ENCODE data around the gene SLC38A10.

SLC38A10 gene

DNA sequence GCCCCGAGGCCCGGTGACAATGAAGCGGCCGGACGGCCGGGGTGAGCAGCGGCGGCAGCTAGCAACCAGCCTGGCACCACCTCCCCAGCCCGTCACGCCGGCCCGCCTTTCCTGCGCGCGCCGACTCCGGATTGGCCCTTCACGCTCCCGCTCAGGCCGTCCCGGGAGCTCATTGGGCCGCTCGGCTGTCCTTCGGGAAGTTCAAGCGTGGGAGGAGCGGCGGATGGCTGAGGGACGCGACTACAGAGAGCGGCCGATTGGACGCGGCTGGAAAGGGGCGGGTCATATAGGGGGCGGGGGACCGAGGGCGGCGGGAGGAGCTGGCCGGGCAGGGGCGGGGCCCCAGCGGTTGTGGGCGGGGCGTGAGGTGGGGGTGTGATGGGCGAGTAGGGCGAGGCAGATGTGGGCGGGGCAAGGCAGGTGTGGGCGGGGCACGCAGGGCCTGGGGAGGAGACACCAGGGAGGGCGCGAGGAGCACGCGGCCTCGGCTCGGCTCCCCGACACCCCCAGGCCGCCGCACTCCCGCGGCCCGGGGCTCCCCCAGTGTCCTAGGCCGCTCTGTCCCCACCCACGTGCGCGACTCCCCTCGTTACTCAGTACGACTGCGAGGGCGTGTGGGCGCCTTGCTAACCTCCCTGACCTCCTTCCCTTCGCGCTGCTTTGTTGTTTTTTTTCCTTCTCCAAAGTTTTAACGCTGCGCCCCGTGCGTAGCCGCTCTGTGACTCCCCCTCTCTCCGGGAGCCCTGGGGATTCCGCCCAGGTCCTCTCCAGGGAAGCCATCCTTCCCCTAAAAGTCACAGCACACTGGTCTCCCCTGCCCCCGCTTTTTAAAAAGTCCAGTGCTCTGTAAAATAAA lies 72.0 kb downstream of the SLC38A10 start, which contains the start of gene CEP131:
Gene CEP131, minus strand, starts transcription at position 60 of the 856 bp plus-strand sequence. CDS start 2,909 bp downstream, outside the sequence.
- peak; percentile 99 for DNase-seq

DNA sequence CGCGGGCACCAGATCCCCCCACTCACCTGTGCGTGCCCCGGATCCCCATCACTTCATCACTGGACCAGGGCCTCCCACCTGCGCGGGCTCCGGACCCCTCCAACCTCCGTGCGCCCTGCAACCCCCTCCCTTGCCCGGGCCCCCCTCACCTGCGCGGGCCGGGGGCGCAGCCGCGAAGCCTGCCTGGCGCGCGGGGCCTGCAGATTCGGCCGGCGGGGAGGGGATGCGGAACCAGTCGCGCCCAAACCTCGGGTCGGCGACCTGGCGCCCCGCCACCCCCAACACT lies 72.5 kb downstream of the SLC38A10 start:
- no peak for DNase-seq

DNA sequence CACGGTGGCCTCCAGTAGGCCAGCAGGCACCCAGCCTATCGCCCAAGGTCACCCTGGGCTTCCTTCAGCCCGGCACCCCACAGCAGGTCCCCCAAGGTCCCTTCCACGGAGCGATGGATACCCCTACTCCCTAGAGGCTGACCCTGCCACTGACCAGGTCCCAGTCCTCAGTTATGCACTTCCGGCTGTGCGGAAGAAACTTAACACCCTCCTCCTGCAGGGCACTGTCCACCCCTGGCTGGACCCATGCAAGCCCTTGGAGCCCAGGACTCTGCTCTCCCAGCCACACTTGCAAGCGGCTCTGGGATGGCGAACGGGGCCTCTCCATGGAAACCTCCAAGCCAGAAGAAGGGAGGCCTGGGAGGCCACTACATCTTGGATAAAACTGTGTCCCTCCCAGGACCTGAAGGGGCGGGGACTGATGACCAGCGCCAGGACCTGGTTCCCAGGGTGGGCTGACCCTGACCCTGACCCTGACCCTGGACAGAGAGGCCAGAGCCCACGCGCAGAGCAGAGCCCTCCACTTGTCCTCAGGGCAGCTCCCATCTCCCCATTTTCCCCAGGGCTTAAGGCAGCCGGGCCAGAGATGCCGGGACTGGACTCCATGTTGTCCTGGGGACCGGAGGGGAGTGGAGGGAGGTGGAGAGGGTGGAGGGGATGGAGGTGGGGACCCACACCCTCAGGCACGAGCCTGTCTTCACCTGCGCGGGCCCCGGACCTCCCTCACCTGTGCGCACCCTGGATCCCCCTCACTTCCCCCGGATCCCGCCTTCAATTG lies 73.1 kb downstream of the SLC38A10 start:
- no peak for DNase-seq

DNA sequence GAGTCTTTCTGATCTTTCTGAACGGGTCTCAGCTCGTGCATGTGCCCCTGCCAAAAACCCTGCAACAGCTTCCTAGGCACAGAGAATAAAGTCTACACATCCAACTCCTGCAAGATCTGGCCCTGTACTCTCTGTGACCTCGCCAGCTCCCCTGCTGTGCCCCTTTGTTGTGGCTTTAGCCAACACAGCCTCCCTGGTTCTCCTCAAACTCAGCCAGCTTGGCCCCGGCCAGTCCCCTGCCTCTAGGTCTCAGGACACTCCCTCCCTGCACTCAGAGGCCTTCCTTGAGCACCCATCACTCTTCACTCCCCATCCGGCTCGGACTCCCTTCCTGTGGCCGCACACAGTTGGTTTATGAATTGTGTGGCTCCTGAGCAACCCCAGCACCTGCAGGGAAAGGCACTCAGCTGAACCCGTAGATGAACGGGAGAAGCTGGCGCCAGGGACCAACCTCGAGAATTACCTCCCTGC lies 73.7 kb downstream of the SLC38A10 start:
- no peak for DNase-seq

DNA sequence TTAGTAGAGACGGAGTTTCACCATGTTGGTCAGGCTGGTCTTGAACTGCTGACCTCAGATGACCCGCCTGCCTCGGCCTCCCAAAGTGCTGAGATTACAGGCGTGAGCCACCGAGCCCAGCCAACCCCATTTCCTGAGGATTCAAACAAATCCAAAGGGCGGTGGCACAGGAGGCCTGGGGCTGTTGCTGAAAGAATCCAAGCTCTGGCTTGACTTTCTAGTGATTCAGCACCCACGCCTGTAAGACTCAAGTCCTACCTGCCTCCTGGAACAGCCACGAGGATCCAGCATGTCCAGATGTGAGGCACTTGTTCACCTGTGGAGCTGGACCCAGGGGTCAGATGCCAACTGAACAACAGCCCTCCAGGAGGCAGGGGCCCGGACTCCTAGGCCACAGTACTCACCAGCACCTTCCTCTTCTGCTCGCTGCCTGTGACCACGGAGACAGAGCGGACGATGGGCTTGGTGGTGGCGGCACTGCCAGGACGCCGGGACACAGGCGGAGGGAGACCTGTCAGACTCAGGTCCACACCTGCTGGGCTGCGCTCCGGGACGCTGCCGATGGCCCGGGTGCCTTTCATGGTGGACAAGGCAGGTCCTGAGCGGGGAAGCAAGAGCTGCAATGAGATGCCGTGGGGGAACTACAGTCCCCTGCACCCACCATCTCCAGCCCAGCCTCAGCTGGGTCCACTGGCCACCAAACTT lies 75.5 kb downstream of the SLC38A10 start:
- no peak for DNase-seq

DNA sequence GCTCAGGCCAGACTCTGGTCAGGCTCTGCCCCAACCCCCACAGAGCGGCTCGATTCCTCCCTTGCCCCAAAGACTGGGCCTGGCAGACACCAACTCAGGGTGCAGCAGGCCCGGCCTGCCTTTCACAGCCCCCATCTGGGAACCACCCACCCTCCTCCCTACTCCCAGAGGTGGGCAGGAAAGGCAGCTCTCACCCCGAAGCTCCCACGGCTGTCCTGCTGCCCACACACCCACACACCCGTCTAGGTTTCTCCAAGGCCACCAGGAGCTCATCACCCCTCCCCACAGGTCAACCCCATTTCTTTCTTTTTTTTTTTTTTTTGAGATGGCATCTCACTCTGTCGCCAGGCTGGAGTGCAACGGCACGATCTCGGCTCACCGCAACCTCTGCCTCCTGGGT lies 76.1 kb downstream of the SLC38A10 start:
- no peak for DNase-seq

DNA sequence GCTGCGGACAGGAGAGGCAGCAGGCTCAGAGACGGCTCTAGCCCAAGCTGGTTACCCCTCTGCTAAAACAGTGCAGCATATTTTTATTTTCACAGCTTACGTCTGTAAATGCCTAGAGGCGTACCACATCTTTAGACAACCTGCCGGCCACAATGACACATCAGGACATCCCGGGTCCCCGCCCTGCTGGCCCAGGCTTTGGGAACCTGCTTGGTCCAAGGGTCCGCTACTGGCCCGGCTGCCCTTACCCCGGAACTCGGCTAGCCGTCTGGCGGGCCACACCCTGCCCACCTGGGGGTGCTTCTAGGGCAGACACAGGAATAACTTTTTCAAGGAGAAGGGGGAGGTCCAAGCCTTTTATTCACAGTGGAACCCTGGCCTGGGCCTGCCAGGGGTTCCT lies 76.6 kb downstream of the SLC38A10 start:
- DNase-seq = no peak

DNA sequence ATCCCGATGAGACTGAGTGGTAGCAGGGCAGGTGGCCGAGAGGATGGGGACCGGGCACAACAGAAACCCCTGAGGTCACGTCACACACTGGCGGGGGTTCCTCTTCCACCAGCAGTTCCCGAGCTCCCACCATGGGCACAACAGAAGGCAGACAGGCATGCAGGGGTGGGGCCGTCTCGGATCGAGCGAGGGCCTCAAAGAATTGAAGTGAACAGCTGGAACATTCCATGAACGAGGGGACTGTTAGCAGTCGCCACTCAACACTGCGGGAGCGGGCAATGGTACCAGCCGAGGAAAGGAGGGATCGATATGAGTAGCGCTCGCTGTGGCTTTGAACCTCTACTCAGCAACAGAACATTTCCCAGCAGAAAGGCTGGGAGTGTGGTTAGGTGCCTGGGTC lies 77.6 kb downstream of the SLC38A10 start:
- no peak for DNase-seq

DNA sequence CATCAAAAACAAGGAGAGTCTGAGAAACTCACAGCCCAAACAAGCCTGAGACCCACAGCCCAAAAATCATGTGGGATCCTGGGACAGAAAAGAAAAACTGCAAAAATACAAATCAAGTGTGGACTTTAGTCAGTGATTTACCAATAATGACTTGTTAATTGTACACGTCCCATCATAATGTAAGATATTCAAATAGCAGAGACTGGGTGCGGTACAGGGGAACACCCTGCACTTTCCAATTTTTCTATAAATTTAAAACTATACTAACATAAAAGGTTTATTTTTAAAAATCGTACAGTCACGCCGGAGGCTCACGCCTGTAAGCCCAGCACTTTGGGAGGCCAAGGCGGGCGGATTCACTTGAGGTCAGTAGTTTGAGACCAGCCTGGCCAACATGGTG lies 81.1 kb downstream of the SLC38A10 start:
- no peak for DNase-seq

DNA sequence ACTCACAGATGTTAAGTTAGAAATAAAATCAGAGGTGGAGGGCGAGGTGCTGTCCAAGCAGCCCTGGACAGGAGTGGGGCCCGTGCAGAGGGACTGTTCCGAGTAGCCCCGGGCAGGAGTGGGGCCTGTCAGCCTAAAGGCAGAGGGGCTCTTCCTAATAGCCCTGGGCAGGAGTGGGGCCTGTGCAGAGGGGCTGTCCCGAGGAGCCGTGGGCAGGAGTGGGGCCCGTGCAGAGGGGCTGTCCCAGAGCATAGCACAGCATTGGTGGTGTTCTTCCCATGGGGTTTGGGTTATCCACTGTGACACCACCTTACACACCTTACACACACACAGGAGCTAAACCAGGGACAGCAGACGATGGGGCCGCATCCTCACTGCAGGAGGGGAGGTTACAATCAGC lies 82.7 kb downstream of the SLC38A10 start:
- no peak for DNase-seq

DNA sequence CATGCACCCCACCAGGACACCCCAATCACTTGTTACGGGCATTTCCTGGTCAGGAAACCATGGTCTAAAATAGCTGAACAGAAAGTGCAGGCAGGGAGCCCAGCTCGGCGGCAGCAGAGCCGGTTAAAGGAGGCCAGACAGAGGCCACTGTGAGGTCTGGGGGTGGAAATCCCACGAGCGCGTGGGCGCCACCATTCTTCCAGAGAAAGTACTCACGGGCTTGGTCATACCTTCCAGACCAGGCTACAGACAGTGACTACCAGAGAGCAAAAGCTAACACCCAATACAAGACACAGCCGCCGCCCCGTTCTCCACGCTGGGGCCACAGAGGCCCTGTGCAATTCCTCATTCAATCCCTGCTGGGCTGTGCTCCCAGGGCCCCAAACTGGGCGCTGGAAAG lies 84.2 kb downstream of the SLC38A10 start:
- DNase-seq = no peak

DNA sequence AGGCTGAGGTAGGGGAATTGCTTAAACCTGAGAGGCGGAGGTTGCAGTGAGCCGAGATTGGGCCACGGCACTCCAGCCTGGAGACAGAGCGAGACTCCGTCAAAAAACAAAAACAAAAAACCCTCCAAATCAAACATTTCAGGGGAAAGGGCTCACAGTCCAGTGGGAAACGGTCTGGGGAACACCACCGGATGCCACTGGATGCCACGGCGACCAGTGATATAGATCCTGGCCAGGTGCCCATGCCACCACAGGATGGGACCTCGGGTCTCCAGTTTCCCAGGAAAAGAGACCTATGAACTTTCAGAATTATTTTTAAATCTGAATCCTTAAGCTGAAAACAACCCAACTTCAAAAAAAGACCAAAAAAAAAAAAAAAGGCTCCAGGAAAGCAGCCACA lies 84.6 kb downstream of the SLC38A10 start:
- DNase-seq = no peak

DNA sequence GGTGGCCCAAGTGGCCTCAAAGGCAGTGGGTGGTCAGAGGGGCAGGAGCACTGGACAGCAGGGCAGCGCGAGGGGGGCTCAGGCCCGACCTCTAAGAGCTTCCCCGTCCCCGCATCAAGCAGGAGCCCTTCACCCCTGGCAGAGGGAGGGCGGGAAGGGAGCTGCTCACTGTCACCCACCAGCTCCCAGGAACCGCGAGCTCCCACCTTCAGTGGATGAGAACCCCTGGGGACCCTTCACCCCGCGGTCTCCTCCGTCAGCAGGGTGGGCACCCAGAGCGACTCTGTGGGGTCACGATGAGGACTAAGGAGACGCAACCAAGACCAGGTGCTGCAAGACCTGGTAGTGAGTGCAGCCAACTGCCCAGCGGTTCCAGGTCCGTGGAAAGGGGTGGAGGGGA lies 86.0 kb downstream of the SLC38A10 start:
- no peak for DNase-seq

DNA sequence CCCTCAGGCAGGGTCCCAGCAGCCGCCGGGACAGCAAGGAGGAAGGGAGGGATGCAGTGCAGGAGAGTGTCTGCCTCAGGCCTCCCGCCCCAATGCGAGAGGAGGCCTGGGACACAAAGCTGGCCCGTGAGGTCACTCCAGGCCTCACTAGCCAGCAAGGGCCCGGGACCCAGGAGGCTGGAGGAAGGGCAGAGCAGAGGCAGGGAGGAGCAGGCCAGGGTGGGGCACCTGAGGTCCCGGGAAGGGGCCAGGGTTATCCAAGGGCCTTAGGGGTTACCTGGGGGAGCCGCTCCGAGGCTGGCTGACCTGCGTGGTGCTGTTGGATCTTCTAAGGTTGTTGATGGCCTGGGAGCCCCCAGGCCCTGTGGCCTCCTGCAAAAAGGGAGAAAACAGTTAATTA lies 86.5 kb downstream of the SLC38A10 start:
- no peak for DNase-seq

DNA sequence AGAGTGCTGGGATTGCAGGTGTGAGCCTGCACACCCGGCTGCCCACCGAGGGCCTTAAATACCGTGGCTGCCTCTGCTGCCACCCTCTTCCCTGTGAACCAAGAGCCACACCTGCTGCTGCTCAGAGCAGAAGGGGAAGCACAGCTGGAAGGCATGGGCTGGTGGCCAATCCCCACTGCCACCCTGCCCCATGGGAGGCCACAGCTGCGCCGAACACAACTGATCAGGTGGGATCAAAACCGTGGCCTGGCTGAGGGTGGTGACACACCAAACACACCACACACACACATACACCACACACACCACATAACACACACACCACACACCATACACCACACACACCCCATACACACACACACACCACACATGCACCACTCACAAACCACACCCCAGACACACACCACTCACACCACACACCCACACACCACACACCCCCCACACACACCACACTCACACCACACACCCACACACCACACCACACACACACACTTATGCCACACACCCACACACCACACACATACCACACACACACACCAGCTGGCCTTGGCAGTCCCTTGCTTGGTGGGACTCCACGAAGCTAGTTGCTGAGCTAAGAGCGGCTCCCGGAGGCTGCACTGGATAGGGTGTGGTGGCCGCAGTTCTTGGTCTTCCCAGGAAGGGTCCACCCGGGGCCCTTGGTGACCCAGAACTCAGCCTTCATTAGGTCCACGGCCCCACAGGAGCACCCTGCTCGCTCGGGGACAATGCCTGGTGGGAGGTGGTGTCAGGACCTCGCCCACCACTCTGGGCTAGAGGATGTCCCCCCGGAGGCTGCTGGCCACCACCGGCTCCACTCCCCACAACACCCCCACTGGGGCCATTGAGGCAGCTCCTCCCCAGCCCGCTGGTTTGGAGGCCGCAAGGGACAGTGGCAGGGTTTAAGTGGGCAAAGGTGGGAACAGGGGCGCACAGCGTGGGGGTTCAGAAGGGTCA lies 87.2 kb downstream of the SLC38A10 start:
- no peak for DNase-seq

DNA sequence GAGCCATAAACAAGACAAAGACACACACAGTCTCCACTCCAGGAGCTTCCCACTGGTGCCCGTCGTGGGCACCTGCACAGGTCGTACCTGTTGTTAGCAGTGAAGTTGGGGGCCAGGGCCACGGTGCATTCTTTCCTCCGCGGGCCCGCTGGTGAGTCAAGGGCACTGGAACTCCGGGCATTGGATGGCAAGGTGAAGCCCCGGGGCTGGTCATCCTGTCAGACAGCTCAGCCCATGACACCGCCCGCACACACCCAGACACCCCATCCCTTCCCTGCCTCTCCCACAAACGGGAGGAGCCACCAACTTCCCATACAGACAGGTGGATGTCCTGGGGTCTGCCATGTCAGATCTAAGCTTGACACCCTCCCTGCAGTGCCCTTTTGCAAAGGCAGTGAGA lies 88.5 kb downstream of the SLC38A10 start:
- DNase-seq = no peak

DNA sequence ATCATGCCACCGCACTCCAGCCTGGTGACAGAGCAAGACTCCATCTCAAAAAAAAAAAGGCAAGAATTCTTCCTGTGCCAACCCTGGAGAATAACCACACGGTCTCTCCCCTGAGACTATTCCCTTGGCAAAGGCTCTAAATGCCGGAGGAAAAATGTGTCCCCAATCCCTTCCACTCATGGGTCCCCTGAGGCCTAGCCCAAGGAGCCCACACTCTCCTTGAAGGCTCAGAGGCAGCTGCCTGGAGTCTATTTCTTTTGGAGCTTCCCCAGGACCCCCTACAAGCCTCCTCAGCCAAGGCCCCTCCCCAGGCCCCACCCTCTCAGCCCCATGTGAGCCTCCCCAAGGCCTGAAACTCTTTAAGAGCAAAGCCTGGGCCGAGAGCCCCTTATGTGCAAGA lies 88.9 kb downstream of the SLC38A10 start:
- DNase-seq = no peak

DNA sequence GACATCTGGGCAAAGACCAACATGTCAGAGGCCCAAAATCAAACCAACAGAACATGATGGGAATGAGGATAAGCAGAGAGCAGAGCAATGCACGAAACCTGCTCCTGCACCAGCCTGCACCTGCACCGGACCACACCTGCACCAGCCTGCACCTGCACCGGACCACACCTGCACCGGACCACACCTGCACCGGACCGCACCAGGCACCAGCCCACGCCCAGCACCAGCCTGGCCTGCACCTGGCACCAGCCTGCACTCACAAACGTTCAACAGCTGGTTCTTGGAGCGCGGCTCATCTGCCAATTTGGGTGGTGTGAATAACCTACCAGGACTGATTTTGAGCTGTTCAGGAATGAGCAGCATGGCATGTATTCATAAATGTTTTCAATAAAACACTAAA lies 90.5 kb downstream of the SLC38A10 start:
- no peak for DNase-seq

DNA sequence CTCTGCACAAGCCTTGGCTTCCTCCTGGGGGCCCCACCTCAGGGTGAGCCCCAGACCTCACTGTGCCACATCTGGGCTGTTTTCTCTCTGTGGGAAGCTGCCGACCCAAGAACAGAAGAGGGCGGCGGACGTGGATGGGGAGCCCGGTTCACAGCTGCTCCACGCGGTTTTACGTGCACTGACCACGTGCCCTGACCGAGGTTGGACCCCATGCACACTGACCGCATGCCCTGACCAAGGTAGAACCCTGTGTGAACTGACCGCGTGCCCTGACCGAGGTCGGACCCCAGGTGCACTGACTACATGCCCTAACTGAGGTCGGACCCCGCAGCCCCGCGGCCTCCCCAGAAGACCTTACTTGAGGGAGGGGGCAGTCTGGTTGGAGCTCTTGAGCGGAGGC lies 92.0 kb downstream of the SLC38A10 start:
- DNase-seq = no peak

DNA sequence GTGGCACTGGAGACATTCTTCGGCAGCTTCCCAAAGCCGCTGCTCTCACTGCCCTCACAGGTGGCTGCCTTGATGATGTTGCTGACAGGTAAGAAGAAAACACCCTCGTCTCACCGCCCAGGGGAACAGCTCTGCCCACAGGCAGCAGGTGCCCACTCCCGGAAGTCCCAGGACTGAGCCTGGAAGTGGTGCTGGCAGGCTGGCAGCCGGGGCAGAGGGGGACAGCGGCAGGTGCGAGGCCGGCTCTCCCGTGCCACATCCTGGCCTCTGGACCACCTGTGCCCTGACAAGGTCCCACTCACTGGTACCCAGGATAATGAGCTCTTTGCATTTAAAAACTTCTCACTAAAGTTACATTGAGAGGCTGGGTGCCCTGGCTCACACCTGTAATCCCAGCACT lies 92.8 kb downstream of the SLC38A10 start:
- no peak for DNase-seq

DNA sequence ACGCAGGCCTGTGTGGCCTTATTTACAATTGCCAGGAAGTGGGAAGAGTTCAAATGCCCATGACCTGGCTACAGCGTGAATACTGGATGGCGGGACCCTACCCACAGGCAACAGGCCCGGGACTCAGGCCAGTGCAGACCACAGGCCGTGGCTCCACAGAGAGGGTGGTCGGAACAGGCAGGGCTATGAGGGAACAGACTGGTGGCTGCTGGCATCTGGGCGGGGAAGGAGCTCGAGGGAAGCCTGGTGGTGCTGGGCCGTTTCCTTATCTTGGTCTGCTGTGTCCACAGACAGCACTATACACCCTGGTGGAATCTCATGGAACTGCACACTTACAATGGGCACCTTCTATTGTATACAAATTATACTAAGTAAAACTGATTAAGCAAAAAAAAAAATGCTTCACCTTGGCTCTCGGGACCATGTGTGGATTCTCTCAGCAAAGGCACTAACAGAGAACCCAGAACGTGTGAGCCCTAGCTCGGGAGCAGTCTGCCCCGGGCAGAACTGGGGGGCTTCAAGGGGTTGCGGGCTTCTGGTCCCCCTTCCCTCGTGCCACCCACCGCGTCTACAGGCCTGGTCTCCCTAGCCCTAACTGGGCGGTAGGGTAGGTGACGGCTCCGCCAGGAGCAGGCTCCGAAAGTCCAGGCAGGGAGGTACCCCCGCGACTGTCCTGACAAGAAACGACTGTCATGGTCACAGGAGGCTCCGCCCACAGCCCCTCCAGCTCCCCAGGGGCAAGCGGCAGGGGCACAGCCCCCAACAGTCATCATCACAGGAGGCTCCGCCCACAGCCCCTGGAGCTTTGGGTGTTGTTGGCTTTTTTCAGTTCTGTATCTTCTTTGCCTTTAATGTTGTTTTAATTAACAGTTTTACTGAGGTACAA lies 94.2 kb downstream of the SLC38A10 start:
- DNase-seq = no peak

Measured in stimulated activated CD4-positive, alpha-beta T cell treated with anti-CD3 and anti-CD28 coated beads, Interleukin-1b, Interleukin-23, amount 100 ng/mL, for 48 hours (primary cell).